HG03095 (cell line): ENCODE data around the gene HOXB8.

ENCODE experiments used
- ATAC-seq: cut with Tn5 transposase; IDR thresholded peaks from one replicate; pipeline ENCODE4 v1.9.1; 2021; ENCODE audit warnings: moderate library complexity; ENCODE audit not compliant: unreplicated experiment

HOXB8 gene

GRCh38 chr17:48596735-48597527, 18.2 kb downstream of the HOXB8 start:
- no peak for ATAC-seq

GRCh38 chr17:48596000-48596734, 18.9 kb downstream of the HOXB8 start:
- no peak for ATAC-seq

GRCh38 chr17:48595278-48595999, 19.7 kb downstream of the HOXB8 start:
- no peak for ATAC-seq

- no peak for ATAC-seq
Measured at GRCh38 chr17:48594538-48595277, 20.4 kb downstream of the HOXB8 start.

GRCh38 chr17:48593840-48594537, 21.1 kb downstream of the HOXB8 start:
- ATAC-seq, result no peak

GRCh38 chr17:48593126-48593829, 21.8 kb downstream of the HOXB8 start, which contains the start of gene HOXB5:
Gene HOXB5 (minus strand): TSS chr17:48593779. CDS start chr17:48593682, 97 bp downstream.
- ATAC-seq, result no peak

- no peak for ATAC-seq
Measured at GRCh38 chr17:48592577-48592976, 22.5 kb downstream of the HOXB8 start.

GRCh38 chr17:48592057-48592514, 23.0 kb downstream of the HOXB8 start:
- no peak for ATAC-seq

GRCh38 chr17:48591255-48592056, 23.6 kb downstream of the HOXB8 start:
- ATAC-seq, result no peak

- no peak for ATAC-seq
Measured at GRCh38 chr17:48590607-48591161, 24.4 kb downstream of the HOXB8 start.

GRCh38 chr17:48589831-48590606, 25.1 kb downstream of the HOXB8 start, which contains the start of gene HOXB3:
Gene HOXB3 (minus strand): TSS chr17:48590241. CDS start chr17:48552474, 37,767 bp downstream.
- no peak for ATAC-seq

GRCh38 chr17:48589060-48589830, 25.8 kb downstream of the HOXB8 start:
- ATAC-seq, result no peak

- ATAC-seq, result no peak
Measured at GRCh38 chr17:48588528-48588927, 26.6 kb downstream of the HOXB8 start.

GRCh38 chr17:48588074-48588415, 27.0 kb downstream of the HOXB8 start:
- no peak for ATAC-seq

GRCh38 chr17:48587276-48588073, 27.6 kb downstream of the HOXB8 start:
- ATAC-seq, result no peak
